ENCODE data around the gene TMUB2. TPM values are rescaled to one million over a fixed set of nuclear protein-coding genes. Genes with fewer than 3 reads are reported as not detected.
A peak's percentile ranks its signal among the peaks of the same experiment; 100 is the strongest.

Gene TMUB2
- total RNA-seq, 1 donor from 2014 or later, result 38.8 TPM

- no peak for DNase-seq
- intact Hi-C loops (cut with DNase I), result no loop called here
- ATAC-seq, result no peak
- Histone ChIP-seq H3K4me3 (no peak overlapping the region), H3K36me3 (peaks cover 15% of the 10 kb centered on the region), H3K9me3 (no peaks in the 10 kb centered on the region), H3K27ac (no peak overlapping the region), H3K27me3 (no peaks in the 10 kb centered on the region), H3K4me1 (peaks cover 13% of the 10 kb centered on the region)
- TF ChIP-seq CTCF (IDR thresholded peaks at IDR 0.05), result no peak
Measured at GRCh38 chr17:44183024-44183423, 3.7 kb upstream of the TMUB2 start.

GRCh38 chr17:44184212-44184810 is 2.5 kb upstream of the TMUB2 start:
- no peaks in the 10 kb centered on the region for H3K27me3 ChIP-seq
- no peaks in the 10 kb centered on the region for H3K9me3 ChIP-seq
- H3K27ac ChIP-seq, result no peak overlapping the region
- DNase-seq (no peak), ATAC-seq (no peak)
- no peak overlapping the region for H3K4me3 ChIP-seq
- H3K4me1 ChIP-seq, result peaks cover 18% of the 10 kb centered on the region
- intact Hi-C loops (cut with DNase I), result no loop called here
- TF ChIP-seq CTCF (IDR thresholded peaks at IDR 0.05), result no peak
- H3K36me3 ChIP-seq, result peaks cover 18% of the 10 kb centered on the region

GRCh38 chr17:44187131-44187899 is 543 bp downstream of the TMUB2 start:
- Histone ChIP-seq H3K4me3 (peak overlapping the region; percentile 100), H3K27ac (peak overlapping the region; percentile 99), H3K4me1 (peaks cover 20% of the 10 kb centered on the region), H3K9me3 (no peaks in the 10 kb centered on the region), H3K36me3 (peaks cover 31% of the 10 kb centered on the region), H3K27me3 (no peaks in the 10 kb centered on the region)
- DNase-seq (no peak), ATAC-seq (peak; percentile 74)
- intact Hi-C loops (cut with DNase I), result no loop called here
- TF ChIP-seq CTCF (IDR thresholded peaks at IDR 0.05), result no peak

- Histone ChIP-seq H3K4me1 (peaks cover 23% of the 10 kb centered on the region), H3K36me3 (peaks cover 34% of the 10 kb centered on the region), H3K27me3 (no peaks in the 10 kb centered on the region), H3K9me3 (no peaks in the 10 kb centered on the region), H3K27ac (no peak overlapping the region), H3K4me3 (no peak overlapping the region)
- no peak for ATAC-seq
- intact Hi-C loops (cut with DNase I), result no loop called here
- no peak for TF ChIP-seq CTCF (IDR thresholded peaks at IDR 0.05)
- DNase-seq, result no peak
Measured at GRCh38 chr17:44188576-44189403, 2.0 kb downstream of the TMUB2 start.

- no peak for DNase-seq
- peaks cover 50% of the 10 kb centered on the region for H3K36me3 ChIP-seq
- no peak overlapping the region for H3K4me3 ChIP-seq
- no peak for TF ChIP-seq CTCF (IDR thresholded peaks at IDR 0.05)
- H3K9me3 ChIP-seq, result no peaks in the 10 kb centered on the region
- peaks cover 19% of the 10 kb centered on the region for H3K4me1 ChIP-seq
- H3K27ac ChIP-seq, result no peak overlapping the region
- intact Hi-C loops (cut with DNase I), result no loop called here
- no peaks in the 10 kb centered on the region for H3K27me3 ChIP-seq
- no peak for ATAC-seq
Measured at GRCh38 chr17:44190481-44190880, 3.7 kb downstream of the TMUB2 start.

Data from upper lobe of right lung (tissue), 1 donor.